H7 (cell line): ENCODE data around the gene TH. TPM values are rescaled to one million over a fixed set of nuclear protein-coding genes. Genes with fewer than 3 reads are reported as not detected.
"Not testable (repeated sequence)": the region's sequence is repeated elsewhere in the genome, so short reads cannot be mapped to it uniquely, and the experiment has no call there.

Experiments used
- DNase-seq: peaks from one replicate; pipeline ENCODE4 v3.0.0; 2012
- H3K27me3 ChIP-seq: 2 replicates; pipeline ENCODE4 v1.6.0; 2011; ENCODE audit warnings: mild to moderate bottlenecking, low read length; ENCODE audit not compliant: control insufficient read depth, insufficient read depth
- H3K36me3 ChIP-seq: replicated peaks from 2 replicates; pipeline ENCODE4 v1.5.1; 2011; ENCODE audit warnings: low read length; ENCODE audit not compliant: control insufficient read depth, insufficient read depth
- H3K4me3 ChIP-seq: 2 replicates; pipeline ENCODE4 v1.5.1; 2011; ENCODE audit warnings: low read depth, mild to moderate bottlenecking, control low read depth, low read length, moderate library complexity; ENCODE audit not compliant: insufficient read depth
- total RNA-seq: library from RNA; depleted of rRNA; stranded (reverse); fragments of >200 nt; shearing (Covaris generic); gene quantifications from 2 replicates; pipeline ENCODE4 v1.2.3, GENCODE V29; 2014

TH gene
- total RNA-seq, 1 experiment from 2014 or later: not detected

DNA sequence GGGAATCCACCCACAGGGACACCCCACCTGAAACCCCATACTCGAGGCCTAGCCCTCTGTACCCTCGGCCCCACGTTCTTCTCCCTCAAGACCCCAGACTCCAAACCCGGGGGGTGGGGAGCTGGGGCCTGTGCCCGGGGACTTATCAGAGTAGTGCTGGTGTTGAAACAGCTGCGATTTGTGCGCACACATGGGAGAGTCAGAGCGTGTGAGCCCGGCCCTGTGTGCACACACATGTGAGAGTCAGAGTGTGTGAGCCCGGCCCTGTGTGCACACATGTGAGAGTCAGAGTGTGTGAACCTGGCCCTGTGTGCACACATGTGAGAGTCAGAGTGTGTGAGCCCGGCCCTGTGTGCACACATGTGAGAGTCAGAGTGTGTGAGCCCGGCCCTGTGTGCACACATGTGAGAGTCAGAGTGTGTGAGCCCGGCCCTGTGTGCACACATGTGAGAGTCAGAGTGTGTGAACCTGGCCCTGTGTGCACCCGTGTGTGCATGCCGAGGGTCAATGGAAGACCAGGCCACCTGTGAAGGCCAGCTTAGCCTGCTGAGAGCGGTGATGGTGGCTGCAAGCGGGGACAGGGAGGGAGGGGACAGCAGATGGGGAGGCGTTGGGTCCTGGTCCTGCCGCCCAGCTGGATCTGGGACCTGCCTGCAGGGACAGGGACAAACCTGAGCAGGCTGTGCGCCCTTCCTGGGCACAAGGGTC lies 22.4 kb upstream of the TH start:
- DNase-seq, H3K4me3 ChIP-seq, H3K27me3 ChIP-seq, H3K36me3 ChIP-seq: not testable (repeated sequence)

DNA sequence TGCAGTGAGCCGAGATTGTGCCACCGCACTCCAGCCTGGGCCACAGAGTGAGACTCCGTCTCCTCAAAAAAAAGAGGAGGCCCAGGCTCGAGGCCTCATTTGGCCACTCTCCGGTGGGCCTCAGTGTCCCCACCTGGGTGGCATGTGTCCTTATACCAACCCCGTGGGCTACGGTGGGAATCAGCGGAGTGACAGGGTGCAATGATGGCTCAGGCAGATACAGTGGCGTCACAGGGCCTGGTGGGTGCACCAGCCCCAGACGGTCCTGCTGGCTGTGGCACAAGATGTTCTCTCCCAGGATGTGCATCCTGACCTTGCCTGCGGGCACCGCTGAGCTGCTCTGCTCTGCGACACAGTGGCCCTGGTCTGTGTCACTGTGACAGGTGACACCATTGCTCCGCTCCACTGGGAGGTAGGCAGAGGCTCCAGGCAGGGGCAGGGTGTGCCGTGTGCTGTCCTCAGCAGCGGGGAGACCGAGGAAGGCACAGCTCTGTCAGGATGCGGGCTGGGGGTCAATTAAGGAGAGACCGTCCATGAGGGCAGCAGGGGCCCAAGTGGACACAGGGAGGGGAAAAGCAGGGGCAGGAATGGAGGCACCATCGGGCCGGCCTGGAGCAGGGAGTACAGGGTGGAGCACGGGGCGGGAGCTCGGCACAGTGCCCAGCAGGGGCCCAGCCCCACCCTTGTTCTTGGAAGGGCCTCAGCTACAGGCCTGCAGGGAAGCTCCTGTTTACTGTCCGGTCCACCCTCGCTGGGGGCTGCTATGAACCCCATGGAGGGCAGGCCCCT lies 21.7 kb upstream of the TH start:
- Histone ChIP-seq H3K27me3 (no peaks in the 10 kb centered on the region), H3K36me3 (no peaks in the 10 kb centered on the region), H3K4me3 (no peak overlapping the region)
- DNase-seq: no peak

DNA sequence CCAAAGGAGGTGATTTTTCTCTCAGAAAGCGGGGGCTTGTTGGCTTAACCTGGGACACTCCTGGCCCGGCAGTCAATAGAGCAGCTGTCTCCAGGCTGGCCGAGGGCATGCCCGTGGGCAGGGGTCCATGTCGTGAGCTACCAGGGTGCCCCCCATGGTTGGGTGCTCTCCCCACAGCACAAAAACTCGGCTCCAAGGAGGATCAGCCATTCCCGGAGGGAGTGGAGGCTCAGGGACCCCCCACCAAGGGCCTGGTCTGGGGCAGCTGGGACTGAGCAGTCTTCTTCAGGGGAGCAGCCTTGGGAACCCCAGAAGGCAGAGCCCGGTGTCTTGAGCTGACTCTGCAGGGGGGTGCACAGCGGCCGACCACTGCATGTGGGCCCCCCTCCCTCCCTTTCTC lies 20.8 kb upstream of the TH start:
- H3K4me3 ChIP-seq: no peak overlapping the region
- no peaks in the 10 kb centered on the region for H3K27me3 ChIP-seq
- no peaks in the 10 kb centered on the region for H3K36me3 ChIP-seq
- no peak for DNase-seq

DNA sequence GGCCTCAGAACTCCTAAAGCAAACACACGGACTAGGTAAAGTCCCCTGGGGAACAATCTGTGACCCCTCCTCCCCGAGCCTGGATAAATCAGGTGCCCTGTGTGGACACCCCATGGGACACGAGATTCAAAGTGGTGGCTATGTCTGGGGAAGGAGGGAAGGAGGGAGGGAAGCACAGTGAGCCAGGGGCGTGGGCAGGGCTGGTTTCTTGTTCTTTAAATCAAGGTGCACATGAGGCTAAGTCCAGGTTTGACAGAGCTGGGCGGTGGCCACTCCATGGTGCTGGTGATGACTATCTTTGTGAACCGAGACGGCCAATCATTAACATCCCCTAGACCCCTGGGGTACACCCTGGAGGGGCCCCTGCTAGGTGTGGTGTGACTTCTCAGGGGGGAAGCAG lies 20.3 kb upstream of the TH start:
- Histone ChIP-seq H3K27me3 (no peaks in the 10 kb centered on the region), H3K36me3 (no peaks in the 10 kb centered on the region), H3K4me3 (no peak overlapping the region)
- DNase-seq: no peak

DNA sequence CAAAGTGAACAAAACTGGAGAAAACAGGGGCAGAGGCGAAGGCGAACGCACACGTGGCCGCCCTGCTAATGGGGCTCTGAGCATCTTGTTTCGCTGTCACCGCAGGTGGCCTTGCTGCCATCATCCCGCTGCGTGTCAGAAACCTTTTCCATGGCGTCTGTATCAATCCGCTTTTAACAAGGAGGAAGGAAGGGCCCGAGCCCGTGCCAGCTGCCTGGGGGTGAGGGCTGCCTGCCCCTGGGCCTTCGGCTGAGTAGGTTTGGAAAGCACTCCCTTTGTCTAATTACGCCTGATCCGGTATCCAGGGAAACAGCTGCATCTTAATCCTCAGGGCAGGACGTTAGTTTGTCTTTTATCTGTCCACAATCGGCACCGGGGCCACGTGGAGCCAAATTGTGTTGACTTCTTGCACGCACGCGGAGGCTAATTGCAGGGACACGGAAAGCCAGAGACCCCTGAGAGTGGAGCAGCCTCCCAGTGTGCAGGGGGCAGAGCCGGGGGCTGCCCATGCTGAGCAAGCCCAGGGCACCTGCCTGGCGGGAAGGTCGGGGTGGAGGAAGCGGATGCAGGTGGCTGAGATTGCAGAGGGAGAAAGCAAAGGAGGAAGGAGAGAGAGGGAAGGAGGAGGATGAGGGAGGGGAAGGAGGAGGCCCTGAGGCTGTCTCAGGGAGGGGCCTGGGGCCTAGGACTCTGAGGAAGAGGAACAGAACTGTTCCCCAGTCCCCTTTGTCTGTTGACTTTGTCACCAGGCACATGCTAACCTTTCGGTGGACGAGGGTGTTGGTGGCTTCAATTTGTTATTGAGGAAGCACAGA lies 19.2 kb upstream of the TH start:
- H3K4me3 ChIP-seq: no peak overlapping the region
- no peaks in the 10 kb centered on the region for H3K36me3 ChIP-seq
- H3K27me3 ChIP-seq: no peaks in the 10 kb centered on the region
- DNase-seq: no peak

DNA sequence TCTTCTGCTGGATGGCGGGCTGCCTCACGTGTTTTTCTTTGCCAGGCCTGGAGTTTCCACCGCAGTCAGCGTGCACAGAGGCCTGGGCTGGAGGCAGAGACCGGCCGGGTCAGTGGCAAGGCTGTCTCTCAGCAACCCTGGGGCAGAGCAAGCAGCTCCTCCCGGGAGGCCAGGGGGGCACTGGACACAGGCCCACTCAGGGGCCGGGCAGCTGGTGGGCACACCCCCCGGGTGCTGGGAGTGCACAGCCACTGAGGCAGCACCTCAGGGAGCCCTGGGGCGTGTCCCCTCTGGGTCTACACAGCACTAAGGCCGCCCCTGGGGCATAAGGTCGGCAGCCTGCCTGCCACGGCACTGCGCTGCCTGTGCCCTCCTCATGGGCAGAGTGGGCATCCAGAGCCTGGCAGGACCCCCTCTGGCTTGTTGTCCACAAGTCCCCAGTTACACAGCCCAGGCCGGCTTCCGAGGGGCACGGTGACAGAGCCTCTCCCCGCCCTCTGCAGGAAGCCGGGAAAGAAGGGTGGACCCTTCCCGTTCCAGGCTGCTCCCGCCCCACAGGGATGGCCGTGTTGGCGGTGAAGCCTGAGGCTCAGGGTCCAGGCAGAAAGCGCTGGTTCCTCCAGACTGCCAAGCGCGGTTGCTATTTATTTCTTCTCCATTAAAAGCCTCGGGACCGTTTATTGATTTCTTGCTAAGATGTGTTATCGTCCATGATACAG lies 18.5 kb upstream of the TH start:
- Histone ChIP-seq H3K27me3 (no peaks in the 10 kb centered on the region), H3K36me3 (no peaks in the 10 kb centered on the region), H3K4me3 (no peak overlapping the region)
- DNase-seq: no peak

DNA sequence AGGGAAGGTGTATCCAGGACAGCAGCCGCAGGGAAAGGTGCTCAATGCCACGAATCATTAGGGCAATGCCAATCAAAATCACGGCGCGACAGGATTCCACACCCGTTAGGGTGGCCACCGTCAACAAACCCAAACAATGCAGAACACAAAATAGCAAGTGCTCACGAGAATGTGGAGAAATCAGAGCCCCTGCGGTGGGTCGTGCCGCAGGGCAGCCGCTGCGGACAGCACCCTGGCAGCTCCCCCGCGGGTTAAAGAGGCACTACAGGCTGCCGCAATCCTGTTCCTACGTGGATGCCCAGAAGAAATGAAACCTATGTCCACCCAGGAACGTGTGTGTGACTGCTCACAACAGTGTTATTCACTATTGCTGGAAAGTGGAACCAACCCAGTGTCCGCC lies 17.1 kb upstream of the TH start:
- Histone ChIP-seq H3K4me3 (no peak overlapping the region), H3K27me3 (no peaks in the 10 kb centered on the region), H3K36me3 (no peaks in the 10 kb centered on the region)
- no peak for DNase-seq

DNA sequence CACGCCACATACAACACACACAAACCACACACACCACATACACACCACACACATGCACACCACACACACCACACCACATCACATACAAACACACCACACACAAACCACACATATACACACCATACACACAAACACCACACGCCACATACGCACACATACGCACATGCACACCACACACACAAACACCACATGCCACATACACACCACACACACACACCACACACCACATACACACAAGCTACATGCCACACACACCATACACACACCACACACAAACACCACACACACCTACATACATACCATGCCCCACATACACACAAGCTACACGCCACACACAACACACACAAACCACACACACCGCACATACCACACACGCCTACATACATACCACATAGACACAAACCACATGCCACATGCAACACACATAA lies 15.7 kb upstream of the TH start:
- no peaks in the 10 kb centered on the region for H3K36me3 ChIP-seq
- no peak for DNase-seq

DNA sequence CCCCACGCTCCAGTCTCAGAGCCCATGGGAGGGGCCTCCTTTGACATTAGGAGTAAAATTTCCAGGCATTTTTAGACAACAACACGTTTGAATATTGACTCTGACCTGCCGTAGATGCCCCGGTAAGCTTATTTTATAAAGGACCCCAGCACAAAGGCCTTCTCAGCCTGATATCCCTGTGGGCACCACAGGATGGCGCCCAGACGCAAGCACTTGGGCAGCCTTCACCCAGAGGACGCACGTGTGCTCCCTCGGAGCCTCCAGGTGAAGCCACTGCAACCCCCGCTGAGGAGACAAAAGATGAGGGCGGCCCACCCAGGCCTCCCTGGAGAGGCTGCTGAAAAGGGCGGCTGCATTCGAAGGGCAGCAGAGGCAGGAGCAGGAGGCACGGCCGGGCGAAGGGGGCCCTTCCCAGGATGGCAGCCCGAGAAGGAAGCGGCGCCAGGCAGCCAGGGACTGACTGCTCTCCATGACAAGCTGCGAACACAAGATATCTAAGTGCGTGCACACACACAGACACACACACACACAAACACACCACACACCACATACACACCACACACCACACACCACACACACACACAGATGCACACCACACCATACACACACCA lies 15.2 kb upstream of the TH start:
- no peaks in the 10 kb centered on the region for H3K36me3 ChIP-seq
- no peak overlapping the region for H3K4me3 ChIP-seq
- no peaks in the 10 kb centered on the region for H3K27me3 ChIP-seq
- peak; percentile 92 for DNase-seq

More for the DNA sequence above, 15.7 kb upstream of the TH start:
- no peaks in the 10 kb centered on the region for H3K27me3 ChIP-seq
- H3K4me3 ChIP-seq: no peak overlapping the region

DNA sequence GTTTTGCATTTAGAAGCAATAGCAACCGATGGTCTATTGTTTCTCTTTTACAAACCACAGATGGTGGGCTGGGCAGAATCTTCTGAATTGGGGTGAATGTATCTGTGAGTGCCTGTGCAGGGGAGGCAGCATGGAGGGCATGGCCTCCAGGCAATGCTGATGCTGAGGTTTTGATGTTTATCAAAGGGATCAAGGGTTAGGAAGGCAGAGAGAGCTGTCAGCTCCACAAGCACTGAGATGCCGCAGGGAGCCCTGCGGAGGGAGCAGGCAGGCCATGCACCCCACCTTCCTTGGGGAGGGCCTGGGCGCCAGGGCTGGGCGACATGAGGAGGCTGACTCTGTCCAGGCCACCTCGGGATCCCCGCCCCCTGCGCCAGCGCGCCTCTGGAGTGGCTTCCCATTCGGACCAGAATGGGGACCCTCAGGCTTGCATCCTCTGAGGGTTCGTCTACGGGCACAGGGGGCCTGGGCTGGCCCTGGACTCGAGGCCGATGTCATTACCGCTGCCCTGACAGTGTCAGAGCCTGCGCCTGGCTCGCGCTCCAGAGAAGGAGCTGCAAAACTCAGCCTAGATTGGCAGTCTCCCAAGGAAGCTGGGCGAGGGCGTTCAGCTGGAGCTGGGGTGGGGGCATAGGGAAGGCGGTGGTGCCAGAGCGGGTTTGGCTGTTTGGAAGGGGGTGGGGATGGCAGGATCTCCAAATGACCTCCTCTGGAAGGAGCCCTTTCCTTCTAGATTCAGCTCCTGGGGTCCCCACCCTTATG lies 13.9 kb upstream of the TH start:
- Histone ChIP-seq H3K27me3 (no peaks in the 10 kb centered on the region), H3K36me3 (no peaks in the 10 kb centered on the region), H3K4me3 (no peak overlapping the region)
- DNase-seq: no peak

DNA sequence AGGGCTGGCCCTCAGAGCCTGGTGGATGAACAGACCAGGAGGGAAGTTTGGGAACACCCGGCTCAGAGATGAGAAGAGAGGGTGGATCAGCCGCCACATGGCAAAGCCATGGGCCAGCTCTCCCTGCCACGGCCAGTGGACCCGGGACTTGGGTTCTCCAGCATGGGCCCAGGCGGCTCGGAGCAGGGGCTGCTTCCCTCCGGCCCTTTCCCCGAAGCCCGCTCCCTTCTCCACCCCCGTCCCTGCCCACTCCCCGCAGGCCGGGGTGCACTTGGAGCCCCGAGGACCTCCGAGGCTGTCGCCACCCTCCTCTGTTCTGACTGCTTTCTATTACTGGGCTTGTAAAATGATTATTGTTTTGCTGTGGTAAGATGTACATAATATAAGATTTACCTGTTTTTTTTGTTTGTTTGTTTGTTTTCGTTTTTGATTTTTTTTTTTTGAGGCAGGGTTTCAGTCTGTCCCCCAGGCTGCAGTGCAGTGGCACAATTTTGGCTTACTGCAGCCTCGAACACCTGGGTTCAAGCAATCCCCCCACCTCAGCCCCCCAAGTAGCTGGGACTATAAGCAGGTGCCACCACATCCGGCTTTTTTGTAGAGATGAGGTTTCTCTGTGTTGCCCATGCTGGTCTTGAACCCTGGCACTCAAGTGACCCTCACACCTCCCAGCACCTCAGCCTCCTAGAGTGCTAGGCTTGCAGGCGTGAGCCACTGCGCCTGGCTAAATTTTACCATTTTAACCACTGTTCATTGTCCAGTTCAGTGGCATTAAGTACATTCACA lies 11.3 kb upstream of the TH start:
- DNase-seq: no peak
- Histone ChIP-seq H3K36me3 (no peaks in the 10 kb centered on the region), H3K27me3 (no peaks in the 10 kb centered on the region), H3K4me3 (no peak overlapping the region)

DNA sequence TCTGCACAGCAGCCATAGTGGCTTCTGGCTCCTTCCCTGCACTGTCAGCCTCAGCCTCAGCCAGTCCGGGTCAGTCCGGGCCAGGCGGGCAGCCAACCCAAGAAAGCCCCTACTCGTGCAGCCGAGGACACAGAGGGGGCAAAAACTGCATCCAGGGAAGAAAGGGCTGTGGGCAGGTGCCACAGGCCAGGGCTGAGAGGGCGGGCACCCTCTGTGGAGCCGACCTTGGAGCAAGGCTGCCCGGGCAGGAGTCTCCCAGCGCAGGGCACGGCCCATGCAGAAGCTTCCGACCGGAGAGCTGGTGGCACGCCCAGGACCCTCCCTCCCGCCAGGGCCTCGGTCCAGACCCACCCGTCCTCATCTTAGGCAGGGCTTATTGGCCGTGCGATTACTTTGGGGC lies 10.5 kb upstream of the TH start:
- Histone ChIP-seq H3K27me3 (no peaks in the 10 kb centered on the region), H3K4me3 (no peak overlapping the region), H3K36me3 (no peaks in the 10 kb centered on the region)
- no peak for DNase-seq

DNA sequence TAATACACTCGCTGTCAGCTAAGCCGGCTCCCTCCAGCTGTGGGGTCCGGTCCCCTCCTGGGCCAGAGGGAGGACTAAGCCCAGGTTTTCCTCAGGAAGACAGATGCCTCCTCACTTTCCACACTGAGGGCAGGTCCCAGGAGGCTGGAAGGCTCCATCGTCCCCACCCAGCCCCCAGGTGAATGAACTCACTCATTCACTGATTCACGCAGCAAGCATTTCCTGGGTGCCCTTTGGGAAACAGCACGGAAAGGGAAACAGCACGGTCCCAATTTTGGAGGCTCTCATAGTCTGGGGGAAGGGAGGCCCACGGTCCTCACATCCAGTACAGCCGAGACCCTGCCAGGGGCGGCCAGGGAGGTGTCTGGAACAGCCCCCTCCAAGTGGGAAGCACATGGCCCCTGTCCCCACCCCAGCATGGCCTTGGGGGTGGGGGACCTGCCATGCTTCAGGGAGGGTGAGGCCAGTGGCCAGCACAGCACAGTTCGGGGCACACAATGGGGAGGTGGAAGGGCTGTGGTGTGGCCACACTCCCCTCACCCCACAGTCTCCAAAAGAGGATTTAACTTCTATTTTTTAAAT lies 9.3 kb upstream of the TH start:
- DNase-seq: no peak

More for the DNA sequence above, 9.3 kb upstream of the TH start:
- Histone ChIP-seq H3K36me3 (no peaks in the 10 kb centered on the region), H3K27me3 (no peaks in the 10 kb centered on the region), H3K4me3 (no peak overlapping the region)
